ENCODE measurements around the gene BSCL2.

The BSCL2 gene

GRCh38 chr11:62673196-62673525 lies 34.1 kb downstream of the BSCL2 start:
- FAIRE-seq (no peak), DNase-seq (ENCODE audit: insufficient read length, low spot score) (no peak)
- TF ChIP-seq POLR2AphosphoS5 (IDR thresholded peaks at IDR 0.05; ENCODE audit: low read depth, low read length): no peak
- no peak for TF ChIP-seq POLR2A (IDR thresholded peaks at IDR 0.05; ENCODE audit: low read depth, low read length)
- TF ChIP-seq POU2F2 (IDR thresholded peaks at IDR 0.05; ENCODE audit: low read depth, low read length): no peak

GRCh38 chr11:62671608-62672389 lies 35.4 kb downstream of the BSCL2 start, which contains the start of the genes LBHD1 and UQCC3:
Gene LBHD1, minus strand, starts transcription at chr11:62672267. Its CDS starts 2,236 bp downstream, at chr11:62670031.
Gene UQCC3, plus strand, starts transcription at chr11:62671673. Its CDS starts 73 bp downstream, at chr11:62671746.
- peak; percentile 85 for DNase-seq (ENCODE audit: insufficient read length, low spot score)
- peak; percentile 41 for FAIRE-seq
- TF ChIP-seq PAX5 (IDR thresholded peaks at IDR 0.05; ENCODE audit: insufficient read depth, low read length, severe bottlenecking) (no peak), SPI1 (IDR thresholded peaks at IDR 0.05; ENCODE audit: low read depth, low read length) (no peak), POLR2AphosphoS5 (IDR thresholded peaks at IDR 0.05; ENCODE audit: low read depth, low read length) (peak; percentile 94), TAF1 (IDR thresholded peaks at IDR 0.05; ENCODE audit: low read depth, low read length) (peak; percentile 64), POU2F2 (IDR thresholded peaks at IDR 0.05; ENCODE audit: low read depth, low read length) (peak; percentile 73; the same call in 1 of the 2 replicates), POLR2A (IDR thresholded peaks at IDR 0.05; ENCODE audit: low read depth, low read length) (peak; percentile 89)

GRCh38 chr11:62671236-62671607 lies 36.0 kb downstream of the BSCL2 start:
- DNase-seq (ENCODE audit: insufficient read length, low spot score) (no peak), FAIRE-seq (no peak)
- TF ChIP-seq POLR2AphosphoS5 (IDR thresholded peaks at IDR 0.05; ENCODE audit: low read depth, low read length) (no peak; the same call in 1 of the 2 replicates), TAF1 (IDR thresholded peaks at IDR 0.05; ENCODE audit: low read depth, low read length) (no peak; the same call in 1 of the 2 replicates), SPI1 (IDR thresholded peaks at IDR 0.05; ENCODE audit: low read depth, low read length) (no peak), POU2F2 (IDR thresholded peaks at IDR 0.05; ENCODE audit: low read depth, low read length) (no peak), POLR2A (IDR thresholded peaks at IDR 0.05; ENCODE audit: low read depth, low read length) (0 out of 2 replicates have a peak, but pooled peaks have one; percentile 37)

DNA sequence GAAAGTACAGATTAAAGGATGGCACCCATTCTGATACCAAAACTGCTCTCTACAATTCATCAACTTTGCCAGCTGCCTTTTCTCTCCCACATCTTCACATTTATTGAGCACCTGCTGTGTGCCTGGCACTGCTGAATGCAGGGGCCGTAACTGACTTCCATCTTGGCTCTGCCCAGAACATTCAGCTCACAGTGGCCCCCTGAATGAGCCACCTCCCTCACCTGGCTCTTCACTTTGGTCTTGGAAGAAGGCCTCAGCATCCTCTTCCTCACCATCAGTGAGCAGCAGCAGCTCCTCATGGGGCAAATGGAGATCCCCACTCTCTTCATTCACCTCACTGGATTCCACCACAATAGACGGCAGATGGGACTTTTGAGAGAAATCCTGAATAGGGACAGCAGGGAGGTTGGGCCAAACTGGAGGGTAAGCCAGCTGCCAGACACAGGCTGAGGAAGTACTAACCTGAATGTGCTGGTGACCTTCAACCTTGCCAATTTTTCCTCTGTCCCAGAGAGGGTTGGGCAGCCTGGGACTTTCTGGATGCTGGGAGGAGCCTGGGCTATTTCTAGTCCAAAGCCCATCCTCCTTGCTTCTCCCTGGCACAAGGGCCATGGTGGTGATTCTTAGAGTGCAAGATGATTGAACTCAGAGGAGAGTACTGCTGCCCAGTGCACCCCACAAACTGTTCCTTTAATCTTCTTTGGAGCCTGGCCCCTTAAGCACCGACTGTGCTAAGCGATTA lies 37.6 kb downstream of the BSCL2 start:
- DNase-seq (ENCODE audit: insufficient read length, low spot score) (no peak), FAIRE-seq (no peak)
- TF ChIP-seq POU2F2 (IDR thresholded peaks at IDR 0.05; ENCODE audit: low read depth, low read length): no peak
- no peak for TF ChIP-seq PAX5 (IDR thresholded peaks at IDR 0.05; ENCODE audit: insufficient read depth, low read length, severe bottlenecking)
- TF ChIP-seq TAF1 (IDR thresholded peaks at IDR 0.05; ENCODE audit: low read depth, low read length): no peak
- no peak for TF ChIP-seq POLR2AphosphoS5 (IDR thresholded peaks at IDR 0.05; ENCODE audit: low read depth, low read length)
- no peak for TF ChIP-seq POLR2A (IDR thresholded peaks at IDR 0.05; ENCODE audit: low read depth, low read length)
- TF ChIP-seq SPI1 (IDR thresholded peaks at IDR 0.05; ENCODE audit: low read depth, low read length): no peak

DNA sequence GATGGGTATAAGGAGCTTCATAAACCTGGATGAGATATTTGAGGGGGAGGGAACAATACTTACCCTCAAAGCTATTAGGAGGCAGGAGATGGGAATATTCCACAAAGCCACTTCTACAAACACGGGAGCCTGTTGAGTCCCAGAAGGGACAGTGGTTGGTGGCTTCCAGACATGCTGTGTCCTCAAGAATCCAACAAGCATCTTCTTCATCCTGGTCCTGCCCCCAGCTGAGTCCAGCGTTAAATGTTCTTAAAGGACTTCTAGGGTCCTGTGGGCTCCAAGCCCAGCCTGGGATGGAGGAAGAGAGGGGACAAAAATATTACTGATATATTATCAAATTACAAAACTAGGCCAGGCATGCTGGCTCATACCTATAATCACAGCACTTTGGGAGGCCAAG lies 39.8 kb downstream of the BSCL2 start:
- TF ChIP-seq POLR2AphosphoS5 (IDR thresholded peaks at IDR 0.05; ENCODE audit: low read depth, low read length) (no peak), POU2F2 (IDR thresholded peaks at IDR 0.05; ENCODE audit: low read depth, low read length) (no peak), POLR2A (IDR thresholded peaks at IDR 0.05; ENCODE audit: low read depth, low read length) (no peak), SPI1 (IDR thresholded peaks at IDR 0.05; ENCODE audit: low read depth, low read length) (no peak), TAF1 (IDR thresholded peaks at IDR 0.05; ENCODE audit: low read depth, low read length) (no peak), PAX5 (IDR thresholded peaks at IDR 0.05; ENCODE audit: insufficient read depth, low read length, severe bottlenecking) (no peak)
- DNase-seq (ENCODE audit: insufficient read length, low spot score): no peak
- FAIRE-seq: no peak

GRCh38 chr11:62666259-62666926 lies 40.8 kb downstream of the BSCL2 start:
- FAIRE-seq: no peak
- TF ChIP-seq POU2F2 (IDR thresholded peaks at IDR 0.05; ENCODE audit: low read depth, low read length) (no peak), POLR2AphosphoS5 (IDR thresholded peaks at IDR 0.05; ENCODE audit: low read depth, low read length) (peak; percentile 49; the same call in 1 of the 2 replicates), TAF1 (IDR thresholded peaks at IDR 0.05; ENCODE audit: low read depth, low read length) (no peak), POLR2A (IDR thresholded peaks at IDR 0.05; ENCODE audit: low read depth, low read length) (peak; percentile 20; the same call in 1 of the 2 replicates), PAX5 (IDR thresholded peaks at IDR 0.05; ENCODE audit: insufficient read depth, low read length, severe bottlenecking) (no peak), SPI1 (IDR thresholded peaks at IDR 0.05; ENCODE audit: low read depth, low read length) (no peak)
- DNase-seq (ENCODE audit: insufficient read length, low spot score): no peak

DNA sequence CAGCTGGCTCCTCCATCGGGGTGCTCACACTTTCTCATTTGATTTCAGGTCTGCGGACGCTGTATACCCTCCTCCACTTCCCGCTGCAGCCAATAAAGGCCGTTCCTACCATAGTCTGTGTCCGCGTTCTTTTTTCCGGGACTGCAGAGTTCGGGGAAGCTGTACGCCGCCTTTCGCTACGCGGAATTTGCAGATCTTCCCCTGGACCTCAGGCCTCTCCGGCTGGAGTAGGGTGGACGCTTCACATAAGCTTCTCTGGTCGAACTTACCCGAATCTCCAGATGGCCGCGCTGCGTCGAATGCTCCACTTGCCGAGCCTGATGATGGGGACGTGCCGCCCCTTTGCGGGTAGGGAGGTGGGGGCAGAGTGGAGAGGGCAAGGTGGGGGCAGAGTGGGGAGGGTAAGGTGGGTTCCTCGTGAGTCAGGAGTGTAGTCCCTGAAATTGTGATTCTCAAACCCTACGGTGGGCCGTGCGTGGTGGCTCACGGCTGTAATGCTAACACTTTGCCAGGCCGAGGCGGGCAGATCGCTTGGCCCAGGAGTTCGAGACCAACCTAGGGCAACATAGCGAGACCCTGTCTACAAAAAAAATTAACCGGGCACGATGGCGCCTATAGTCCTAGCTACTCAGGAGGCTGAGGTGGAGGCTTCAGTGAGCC lies 41.5 kb downstream of the BSCL2 start:
- peak; percentile 47 for FAIRE-seq
- TF ChIP-seq POLR2A (IDR thresholded peaks at IDR 0.05; ENCODE audit: low read depth, low read length) (no peak), SPI1 (IDR thresholded peaks at IDR 0.05; ENCODE audit: low read depth, low read length) (no peak), PAX5 (IDR thresholded peaks at IDR 0.05; ENCODE audit: insufficient read depth, low read length, severe bottlenecking) (no peak), POU2F2 (IDR thresholded peaks at IDR 0.05; ENCODE audit: low read depth, low read length) (no peak), POLR2AphosphoS5 (IDR thresholded peaks at IDR 0.05; ENCODE audit: low read depth, low read length) (0 out of 2 replicates have a peak, but pooled peaks have one; percentile 3), TAF1 (IDR thresholded peaks at IDR 0.05; ENCODE audit: low read depth, low read length) (no peak)
- DNase-seq (ENCODE audit: insufficient read length, low spot score): no peak

- FAIRE-seq: peak; percentile 81
- TF ChIP-seq POLR2A (IDR thresholded peaks at IDR 0.05; ENCODE audit: low read depth, low read length): peak; percentile 100
- peak; percentile 70 for TF ChIP-seq PAX5 (IDR thresholded peaks at IDR 0.05; ENCODE audit: insufficient read depth, low read length, severe bottlenecking)
- peak; percentile 99 for TF ChIP-seq POLR2AphosphoS5 (IDR thresholded peaks at IDR 0.05; ENCODE audit: low read depth, low read length)
- peak; percentile 37 for TF ChIP-seq SPI1 (IDR thresholded peaks at IDR 0.05; ENCODE audit: low read depth, low read length)
- TF ChIP-seq TAF1 (IDR thresholded peaks at IDR 0.05; ENCODE audit: low read depth, low read length): peak; percentile 97
- peak; percentile 94 for TF ChIP-seq POU2F2 (IDR thresholded peaks at IDR 0.05; ENCODE audit: low read depth, low read length)
- DNase-seq (ENCODE audit: insufficient read length, low spot score): peak; percentile 92
Observed at GRCh38 chr11:62665075-62665598, 42.1 kb downstream of the BSCL2 start, which contains the start of the genes C11orf98 and CSKMT. Gene C11orf98, minus strand, starts transcription at chr11:62665210. Its CDS starts 41 bp downstream, at chr11:62665169. Gene CSKMT, plus strand, starts transcription at chr11:62665312. Its CDS starts 568 bp downstream, at chr11:62665880.
